HepG2 (cell line): ENCODE measurements around the gene CHKB. TPM values are rescaled to one million over a fixed set of nuclear protein-coding genes. Genes with fewer than 3 reads are reported as not detected.

Source experiments
- HMGXB3 ChIP-seq: sonication (generic); formaldehyde crosslinking; IDR thresholded peaks from 2 replicates; pipeline ENCODE4 v1.4.0; 2020; ENCODE audit warnings: missing genetic modification reagents, borderline replicate concordance
- HMGXB4 ChIP-seq, 2 experiments: sonication (generic) in 1 of 2; formaldehyde crosslinking in 1 of 2; IDR thresholded peaks; 2 replicates each; pipeline versions ENCODE4 v1.4.0 to v1.6.1; 2018 to 2020; ENCODE audit warnings: missing genetic modification reagents in 2 of 2, borderline replicate concordance in 1 of 2, low read depth in 1 of 2, mild to moderate bottlenecking in 1 of 2, missing biosample characterization in 1 of 2
- KDM3A ChIP-seq: IDR thresholded peaks from 2 replicates; pipeline ENCODE4 v1.6.1; 2018; ENCODE audit warnings: low read depth, missing compliant biosample characterization
- MNT ChIP-seq: fragments of 450-650 bp; IDR thresholded peaks from 2 replicates; pipeline ENCODE4 v1.6.1; 2016
- MXI1 ChIP-seq: IDR thresholded peaks from 3 replicates; pipeline ENCODE4 v1.6.1; 2012; ENCODE audit warnings: low read depth, low read length, inconsistent platforms, borderline replicate concordance
- PCBP1 ChIP-seq: fragments of 200-400 bp; formaldehyde crosslinking; IDR thresholded peaks from 2 replicates; pipeline ENCODE4 v1.6.1; 2017; ENCODE audit warnings: mild to moderate bottlenecking, low read depth, low read length, borderline replicate concordance
- PHF21A ChIP-seq: sonication (generic); formaldehyde crosslinking; IDR thresholded peaks from 2 replicates; pipeline ENCODE4 v1.5.0; 2020; ENCODE audit warnings: mild to moderate bottlenecking, missing genetic modification reagents
- PLSCR1 ChIP-seq: sonication (generic); formaldehyde crosslinking; IDR thresholded peaks from 2 replicates; pipeline ENCODE4 v1.5.0; 2020; ENCODE audit warnings: missing genetic modification reagents, mild to moderate bottlenecking, borderline replicate concordance
- RFX1 ChIP-seq: fragments of 450-650 bp; IDR thresholded peaks from 2 replicates; pipeline ENCODE4 v1.6.1; 2017
- SAFB2 ChIP-seq: sonication (generic); formaldehyde crosslinking; IDR thresholded peaks from 2 replicates; pipeline ENCODE4 v1.5.1; 2020; ENCODE audit warnings: missing genetic modification reagents, low read depth, mild to moderate bottlenecking, borderline replicate concordance
- XBP1 ChIP-seq: sonication (generic); formaldehyde crosslinking; IDR thresholded peaks from 2 replicates; pipeline ENCODE4 v1.5.0; 2020; ENCODE audit warnings: missing genetic modification reagents
- ZNF10 ChIP-seq: sonication (generic); formaldehyde crosslinking; IDR thresholded peaks from 2 replicates; pipeline ENCODE4 v1.4.0; 2020; ENCODE audit warnings: mild to moderate bottlenecking, low read depth, missing genetic modification reagents, borderline replicate concordance
- ZNF335 ChIP-seq: sonication (generic); formaldehyde crosslinking; IDR thresholded peaks from 2 replicates; pipeline ENCODE4 v1.4.0; 2020; ENCODE audit warnings: missing genetic modification reagents
- ZNF503 ChIP-seq: sonication (generic); formaldehyde crosslinking; IDR thresholded peaks from 2 replicates; pipeline ENCODE4 v1.4.0; 2020; ENCODE audit warnings: missing genetic modification reagents
- ZNF563 ChIP-seq: sonication (generic); formaldehyde crosslinking; IDR thresholded peaks from 2 replicates; pipeline ENCODE4 v1.8.0; 2022; ENCODE audit warnings: mild to moderate bottlenecking, moderate library complexity, missing genetic modification reagents
- ZNF672 ChIP-seq: sonication (generic); formaldehyde crosslinking; IDR thresholded peaks from 2 replicates; pipeline ENCODE4 v1.8.1; 2022; ENCODE audit warnings: missing genetic modification reagents
- ZNF775 ChIP-seq: sonication (generic); formaldehyde crosslinking; IDR thresholded peaks from 2 replicates; pipeline ENCODE4 v1.4.0; 2020; ENCODE audit warnings: missing genetic modification reagents, mild to moderate bottlenecking, moderate library complexity, borderline replicate concordance
- ZNF790 ChIP-seq: sonication (generic); formaldehyde crosslinking; IDR thresholded peaks from 2 replicates; pipeline ENCODE4 v1.8.0; 2022; ENCODE audit warnings: missing genetic modification reagents, mild to moderate bottlenecking, borderline replicate concordance
- polyA plus RNA-seq, 8 experiments: library from polyadenylated mRNA; depleted of rRNA in 3 of 8; stranded (reverse) in 7 of 8; unstranded in 1 of 8; fragments of >200 nt; fragmentation: Illumina TruSeq in 4 of 8; extraction: Trizol in 4 of 8; gene quantifications; 2 replicates each; pipeline versions ENCODE4 v1.2.1 to v1.2.3, GENCODE V29; 2011 to 2016; ENCODE audit warnings: low read depth in 4 of 8, missing spikeins in 1 of 8, mixed read lengths in 1 of 8; ENCODE audit not compliant: insufficient read depth in 1 of 8
- total RNA-seq, 5 experiments: library from RNA; depleted of rRNA; stranded (reverse); fragments of >200 nt; fragmentation: Illumina TruSeq; extraction: Trizol; gene quantifications; 2 replicates each; pipeline ENCODE4 v1.2.3, GENCODE V29; 2016; ENCODE audit warnings: low read depth in 1 of 5

CHKB gene
- total and polyA plus RNA-seq, 2 of the 13 experiments (the other 11 are each of a cell fraction or from before 2014, with no cell fraction given): 24.5 to 42.7 TPM

- TF ChIP-seq ZNF563 (CRISPR knock-in tag) (no peak), ZNF335 (no peak), ZNF775 (CRISPR knock-in tag) (no peak), PCBP1 (no peak), MNT (no peak), HMGXB3 (CRISPR knock-in tag) (no peak), SAFB2 (CRISPR knock-in tag) (no peak), ZNF503 (no peak), HMGXB4 (CRISPR knock-in tag; IDR thresholded peaks at IDR 0.05; ENCODE audit: borderline replicate concordance in 1 of 2, low read depth in 1 of 2) (peak; percentile 84 to 88), ZNF672 (CRISPR knock-in tag) (no peak), KDM3A (no peak), RFX1 (no peak), ZNF10 (CRISPR knock-in tag) (no peak), XBP1 (CRISPR knock-in tag) (no peak), PLSCR1 (CRISPR knock-in tag) (no peak), MXI1 (peak; percentile 68; the same call in 1 of the 3 replicates), ZNF790 (CRISPR knock-in tag) (no peak), PHF21A (CRISPR knock-in tag) (no peak)
These were observed 19.9 kb downstream of the CHKB start, which contains the start of gene SYCE3 (continued) for GRCh38 chr22:50562523-50563412.
